ENCODE data around the gene CUL7. TPM values are rescaled to one million over a fixed set of nuclear protein-coding genes. Genes with fewer than 3 reads are reported as not detected.

Gene CUL7
- total and polyA plus RNA-seq, 2 of the 8 experiments (the other 6 are each of a cell fraction or from before 2014, with no cell fraction given): 10.8 to 15.0 TPM

DNA sequence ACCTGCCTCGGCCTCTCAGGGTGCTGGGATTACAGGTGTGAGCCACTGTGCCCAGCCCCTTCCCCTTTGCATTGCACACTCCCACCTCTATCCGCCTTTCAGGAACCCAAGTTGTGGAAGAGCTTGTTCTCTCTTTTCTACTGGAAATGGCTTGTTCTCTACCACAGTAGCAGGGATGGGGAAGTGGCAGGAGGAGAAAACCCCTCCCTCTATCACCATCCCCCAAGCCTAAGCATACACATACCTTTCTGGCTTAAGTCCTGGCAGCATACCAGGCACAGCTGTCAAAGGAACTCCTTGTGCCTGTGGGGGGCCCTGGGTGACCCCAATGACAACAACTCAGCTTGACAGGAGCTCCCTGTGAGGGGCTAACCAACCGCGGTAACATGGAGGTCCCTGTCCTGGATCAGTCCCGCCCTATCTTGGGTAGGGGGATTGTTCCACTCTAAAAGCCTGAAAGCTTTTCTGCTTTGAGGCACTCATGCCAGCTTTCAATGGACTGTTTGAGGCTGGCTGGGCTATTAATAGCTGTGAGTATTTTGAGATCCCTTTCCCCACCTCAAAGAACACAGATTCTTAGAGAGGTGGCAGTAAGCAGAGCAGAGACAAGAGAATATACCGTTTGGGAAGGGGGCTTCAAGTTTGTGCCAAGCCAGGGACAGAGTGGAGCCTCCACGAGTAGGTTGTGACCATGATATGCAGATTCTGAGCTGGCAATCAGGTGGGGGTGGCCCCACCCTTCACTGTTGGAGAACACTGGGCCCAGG is 37.3 kb downstream of the CUL7 start:
- Histone ChIP-seq H2AK5ac (ENCODE audit: low read depth, low read length) (no peak overlapping the region), H4K91ac (replicated peaks; ENCODE audit: insufficient read length, low read length) (no peak overlapping the region), H3K56ac (replicated peaks; ENCODE audit: insufficient read length, low read depth, low read length) (no peak overlapping the region), H3K18ac (ENCODE audit: extremely low read depth, low read length) (no peak overlapping the region), H3K4me3 (ENCODE audit: extremely low read depth in 1 of 4, insufficient read depth in 2 of 4, low read depth in 3 of 4, low read length in 4 of 4) (no peak overlapping the region), H3K79me1 (ENCODE audit: low read depth, low read length) (peaks cover 8% of the 10 kb centered on the region), H2BK15ac (ENCODE audit: low read length) (no peak overlapping the region), H3K23me2 (ENCODE audit: low read depth, low read length) (peaks cover 10% of the 10 kb centered on the region), H3K4me2 (ENCODE audit: insufficient read depth in 1 of 2, low read depth in 2 of 2, low read length in 2 of 2) (no peak overlapping the region), H4K8ac (ENCODE audit: extremely low read depth, insufficient read depth, low read length) (no peak overlapping the region), H4K20me1 (replicated peaks in 1 of 2; ENCODE audit: control insufficient read depth in 1 of 2, insufficient read depth in 2 of 2, low read length in 2 of 2) (peaks cover 0 to 2% of the 10 kb centered on the region in 2 experiments), H3K4ac (replicated peaks; ENCODE audit: insufficient read length, low read depth, low read length) (no peak overlapping the region), H2BK20ac (ENCODE audit: low read length) (no peak overlapping the region), H3K9ac (replicated peaks in 1 of 4; ENCODE audit: extremely low read depth in 1 of 4, low read depth in 3 of 4, low read length in 3 of 4) (no peak overlapping the region; a peak in 2 of 7 replicates), H3K27me3 (replicated peaks in 1 of 4; ENCODE audit: control insufficient read depth in 3 of 4, extremely low read depth in 1 of 4, insufficient read depth in 3 of 4, low read length in 3 of 4) (no peaks in the 10 kb centered on the region), H2BK120ac (replicated peaks; ENCODE audit: low read depth, low read length) (no peak overlapping the region), H3K9me3 (ENCODE audit: insufficient read depth in 2 of 2, low read depth in 1 of 2, low read length in 1 of 2) (no peaks in the 10 kb centered on the region), H2AFZ (ENCODE audit: low read length) (no peak overlapping the region), H4K5ac (ENCODE audit: insufficient read length, low read depth, low read length) (no peak overlapping the region), H3K27ac (ENCODE audit: low read depth, low read length) (no peak overlapping the region), H2BK5ac (ENCODE audit: low read depth, low read length) (no peak overlapping the region; the same call in 1 of the 2 replicates), H2BK12ac (ENCODE audit: low read depth, low read length) (no peak overlapping the region), H3K4me1 (replicated peaks in 1 of 4; ENCODE audit: control insufficient read depth in 3 of 4, insufficient read depth in 4 of 4, low read length in 3 of 4) (peaks cover 0 to 12% (median 6%) of the 10 kb centered on the region in 4 experiments; a peak in 6 of 7 replicates), H3K36me3 (ENCODE audit: control insufficient read depth in 2 of 4, insufficient read depth in 4 of 4, low read length in 3 of 4) (peaks cover 14 to 37% (median 25%) of the 10 kb centered on the region in 4 experiments; a peak in 7 of 8 replicates), H3K14ac (ENCODE audit: insufficient read length) (no peak overlapping the region), H3K23ac (ENCODE audit: insufficient read length) (no peak overlapping the region), H3K79me2 (ENCODE audit: control insufficient read depth in 1 of 2, insufficient read depth in 2 of 2, low read length in 2 of 2) (peaks cover 3 to 45% of the 10 kb centered on the region in 2 experiments; a peak in 2 of 4 replicates)
- FAIRE-seq (no peak), DNase-seq (ENCODE audit: low read depth in 1 of 2, low spot score in 2 of 2) (no peak)
- 89% methylated on average over 7 of the region's 7 CpGs; no CpG with 5 or more reads in 1 of the 2 experiments for WGBS, 2 experiments (ENCODE audit: extremely low coverage in 1 of 2, insufficient coverage in 1 of 2, insufficient read length in 1 of 2, insufficient replicate concordance in 2 of 2, low coverage in 1 of 2, low lambda C conversion rate in 2 of 2, missing lambda C conversion rate in 1 of 2)
- POLR2A ChIA-PET (ENCODE audit: partially characterized antibody): interaction anchor here (0.8 to 27.9 kb wide), 9 partner anchors 9 to 121 kb away, joined by 3 to 584 read pairs (median 5); partner anchors contain the start of genes CNPY3, CUL7, KLC4 and MRPL2
- TF ChIP-seq ZNF274 (IDR thresholded peaks at IDR 0.05; ENCODE audit: borderline replicate concordance, extremely low read depth, low read length) (no peak), TEAD4 (IDR thresholded peaks at IDR 0.05; ENCODE audit: low read depth, low read length) (0 out of 2 replicates have a peak, but pooled peaks have one; percentile 12)
- CTCF ChIA-PET (ENCODE audit: partially characterized antibody): interaction anchor here (0.8 to 1.3 kb wide), 6 partner anchors 10 to 67 kb away, joined by 3 to 5 read pairs (median 4); no protein-coding TSS in a partner anchor
